ENCODE data around the gene RPTOR. TPM values are rescaled to one million over a fixed set of nuclear protein-coding genes. Genes with fewer than 3 reads are reported as not detected.

Gene RPTOR
- total and polyA plus RNA-seq, 4 experiments from 2014 or later: 2.4 to 51.8 (median 29.6) TPM

DNA sequence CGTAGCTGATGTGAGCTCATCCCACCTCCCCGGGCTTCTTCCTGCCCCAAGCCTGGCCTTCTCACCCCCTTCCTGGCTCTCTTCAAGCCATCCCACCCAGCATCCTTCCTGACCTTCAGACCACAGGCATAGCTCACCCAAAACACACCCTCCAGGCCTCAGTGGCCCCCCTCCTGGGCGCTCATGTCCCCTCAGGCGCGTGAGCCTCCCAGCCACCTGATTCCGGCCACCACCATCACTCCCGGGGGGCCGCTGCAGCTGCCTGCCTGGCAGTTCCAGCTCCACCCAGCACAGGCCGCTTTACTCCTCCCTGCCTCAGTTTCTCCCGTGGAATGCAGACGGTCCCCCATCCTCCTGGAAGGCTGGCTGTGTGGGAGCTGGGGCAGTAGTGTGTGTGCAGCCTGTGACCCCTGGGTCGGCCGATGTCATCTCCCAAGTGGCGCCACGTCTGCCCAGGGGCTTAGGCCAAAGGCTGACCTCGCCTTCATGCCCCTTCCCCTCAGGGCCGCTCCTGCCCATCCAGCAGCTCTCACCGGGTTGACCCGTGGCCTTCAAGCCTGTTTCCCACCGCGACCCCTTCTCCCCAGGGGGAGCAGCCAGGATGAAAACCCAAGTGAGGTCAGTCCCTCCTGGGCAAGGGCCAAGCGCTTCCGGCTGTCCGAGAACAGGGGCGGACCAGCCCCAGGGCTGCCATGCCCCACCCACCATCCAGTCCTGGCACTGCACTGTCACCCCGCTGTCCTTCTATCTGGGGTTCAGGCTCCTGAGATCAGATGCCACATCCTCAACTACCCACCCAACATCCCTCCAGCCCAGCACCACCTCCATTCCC lies 435.1 kb downstream of the RPTOR start:
- H3K27me3 ChIP-seq (ENCODE audit: insufficient read depth, low read length): no peaks in the 10 kb centered on the region
- no peaks in the 10 kb centered on the region for H3K9me3 ChIP-seq (ENCODE audit: control insufficient read depth in 1 of 2, low read length in 2 of 2)
- peaks cover 7% of the 10 kb centered on the region for H3K4me1 ChIP-seq (ENCODE audit: insufficient read depth, low read length)
- Mint-ChIP-seq H3K36me3 (no peaks in the 10 kb centered on the region), H3K27me3 (peaks cover 13% of the 10 kb centered on the region in 2 donors), H3K27ac (no peak overlapping the region), H3K4me3 (no peak overlapping the region), H3K4me1 (peaks cover 0 to 14% (median 7%) of the 10 kb centered on the region in 4 donors), H3K9me3 (peaks cover 0 to 2% (median 0%) of the 10 kb centered on the region in 8 donors)
- intact Hi-C loops (cut with micrococcal nuclease): loop anchor here (10.0 kb wide), 1 partner anchor 405 kb away; no protein-coding TSS in a partner anchor
- no peak overlapping the region for H3K27ac ChIP-seq (ENCODE audit: low read depth, low read length)
- POLR2A ChIA-PET (ENCODE audit: partially characterized antibody): no interaction called here
- no peak for DNase-seq
- CTCF ChIA-PET (ENCODE audit: partially characterized antibody): interaction anchor here (0.6 to 2.4 kb wide), 4 partner anchors 9 to 784 kb away, joined by 3 to 10 read pairs (median 3); no protein-coding TSS in a partner anchor
- no peaks in the 10 kb centered on the region for H3K36me3 ChIP-seq (ENCODE audit: insufficient read depth, low read length)
- H3K4me3 ChIP-seq (ENCODE audit: low read length in 2 of 2): no peak overlapping the region

DNA sequence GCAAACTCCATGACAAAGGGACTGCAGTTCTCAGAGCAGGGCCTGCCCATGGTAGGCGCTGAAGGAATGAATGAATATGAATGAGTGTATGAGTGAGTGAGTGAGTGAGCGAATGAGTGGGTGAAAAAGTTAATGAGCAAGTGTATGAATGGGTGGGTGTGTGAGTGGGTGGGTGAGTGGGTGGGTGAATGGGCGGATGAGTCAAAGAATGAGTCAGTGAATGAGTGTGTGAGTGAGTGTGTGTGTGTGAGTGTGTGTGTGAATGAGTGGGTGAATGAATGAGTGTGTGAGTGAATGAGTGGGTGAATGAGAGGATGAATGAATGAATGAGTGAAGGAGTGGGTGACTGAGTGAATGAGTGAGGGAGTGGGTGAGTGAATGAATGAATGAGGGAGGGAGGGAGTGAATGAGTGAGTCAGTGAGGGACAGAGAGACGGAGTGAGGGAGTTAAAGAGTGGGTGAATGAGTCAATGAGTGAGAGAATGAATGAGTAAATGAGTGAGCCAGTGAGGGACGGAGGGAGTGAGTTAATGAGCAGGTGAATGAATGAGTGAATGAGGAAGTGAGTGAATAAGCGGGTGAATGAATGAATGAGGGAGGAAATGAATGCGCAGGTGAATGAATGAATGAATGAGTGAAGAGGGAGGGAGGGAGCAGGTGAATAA lies 435.9 kb downstream of the RPTOR start:
- H3K4me1 ChIP-seq (ENCODE audit: insufficient read depth, low read length): peaks cover 7% of the 10 kb centered on the region
- intact Hi-C loops (cut with micrococcal nuclease): loop anchor here (1.0 to 10.0 kb wide), 2 partner anchors 406 to 553 kb away; no protein-coding TSS in a partner anchor
- Mint-ChIP-seq H3K27ac (peak overlapping the region in 1 of 7 donors; percentile 1), H3K36me3 (no peaks in the 10 kb centered on the region), H3K9me3 (peaks cover 0 to 2% (median 0%) of the 10 kb centered on the region in 8 donors), H3K27me3 (peaks cover 12 to 13% of the 10 kb centered on the region in 2 donors), H3K4me3 (peak overlapping the region in 4 of 8 donors; percentile 55 to 72 (median 68)), H3K4me1 (peaks cover 0 to 14% (median 7%) of the 10 kb centered on the region in 4 donors)
- no peak overlapping the region for H3K27ac ChIP-seq (ENCODE audit: low read depth, low read length)
- ChIA-PET POLR2A (ENCODE audit: partially characterized antibody) (interaction anchor here (0.7 kb wide), 1 partner anchor 553 kb away, joined by 4 read pairs; no protein-coding TSS in a partner anchor), CTCF (ENCODE audit: partially characterized antibody) (interaction anchor here (4.6 kb wide), 1 partner anchor 553 kb away, joined by 21 read pairs; no protein-coding TSS in a partner anchor)
- H3K27me3 ChIP-seq (ENCODE audit: insufficient read depth, low read length): no peaks in the 10 kb centered on the region
- DNase-seq: no peak
- no peaks in the 10 kb centered on the region for H3K9me3 ChIP-seq (ENCODE audit: control insufficient read depth in 1 of 2, low read length in 2 of 2)
- H3K36me3 ChIP-seq (ENCODE audit: insufficient read depth, low read length): no peaks in the 10 kb centered on the region
- H3K4me3 ChIP-seq (ENCODE audit: low read length in 2 of 2): no peak overlapping the region

DNA sequence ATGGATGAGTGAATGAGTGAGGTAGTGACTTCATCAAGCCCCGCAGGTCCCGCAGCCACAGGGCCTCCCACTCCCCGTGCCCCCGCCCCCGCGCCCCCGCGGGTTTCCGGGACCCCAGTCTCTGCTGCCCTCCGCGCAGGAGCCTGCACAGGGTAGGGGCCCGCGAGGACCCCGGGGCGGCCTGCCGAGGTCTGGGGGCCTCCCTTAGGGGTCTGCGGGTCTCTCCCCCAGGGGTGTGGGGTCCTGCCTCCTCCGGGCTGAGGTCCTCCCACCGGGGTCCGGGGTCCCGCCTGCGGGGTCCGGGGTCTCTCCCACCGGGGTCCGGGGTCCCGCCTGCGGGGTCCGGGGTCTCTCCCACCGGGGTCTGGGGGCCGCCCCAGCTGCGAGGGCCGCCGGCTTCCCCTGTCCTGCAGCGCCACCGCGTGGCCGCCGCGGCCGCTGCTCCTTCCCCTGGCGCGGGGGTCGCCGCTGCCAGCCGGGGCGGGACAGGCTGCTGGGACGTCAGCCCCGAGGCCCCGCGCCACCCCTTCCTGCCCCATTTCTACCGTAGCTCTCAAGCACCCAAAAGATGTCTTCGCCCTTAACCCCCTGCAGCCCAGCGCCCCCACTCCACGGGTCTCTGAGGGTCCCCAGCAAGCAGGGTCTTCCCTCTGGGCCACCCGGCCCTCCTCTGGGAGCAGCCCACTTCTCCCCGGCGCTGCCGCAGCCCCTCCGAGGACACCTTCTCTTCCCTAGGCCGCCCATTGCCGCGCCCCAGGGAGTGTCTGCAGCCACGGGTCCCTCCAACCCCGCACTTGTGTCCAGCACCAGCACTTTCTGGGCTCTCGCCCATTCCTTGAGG lies 436.6 kb downstream of the RPTOR start:
- no peak overlapping the region for H3K4me3 ChIP-seq (ENCODE audit: low read length in 2 of 2)
- POLR2A ChIA-PET (ENCODE audit: partially characterized antibody): interaction anchor here (0.7 kb wide), 1 partner anchor 554 kb away, joined by 4 read pairs; no protein-coding TSS in a partner anchor
- peak in 4 of 5 donors; percentile 30 to 47 (median 34) for DNase-seq

DNA sequence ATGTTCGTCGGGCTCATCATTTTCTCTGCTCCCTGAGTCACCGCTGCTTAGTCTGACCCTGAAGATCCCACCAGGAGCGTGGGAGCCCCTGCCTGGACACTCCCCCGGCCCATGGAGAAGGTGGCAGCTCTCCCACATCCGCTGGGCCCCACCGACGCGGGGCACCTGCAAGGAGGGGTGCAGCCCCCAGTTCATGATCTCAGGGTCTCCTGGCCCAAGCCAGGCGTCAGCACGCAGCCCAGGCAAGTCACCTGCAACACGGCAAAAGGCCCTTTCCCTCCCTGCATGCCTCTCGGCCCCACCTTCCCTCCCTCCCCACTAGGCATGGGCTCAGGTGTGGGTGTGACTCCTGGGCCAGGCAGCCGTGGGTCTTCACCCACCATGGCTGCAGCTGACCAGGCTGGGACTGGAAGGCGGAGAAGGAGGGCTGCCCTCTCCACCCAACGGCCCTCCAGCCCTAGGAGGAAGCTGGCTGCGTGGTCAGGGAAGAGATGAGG lies 437.3 kb downstream of the RPTOR start:
- CTCF ChIA-PET (ENCODE audit: partially characterized antibody): interaction anchor here (4.6 kb wide), 1 partner anchor 554 kb away, joined by 21 read pairs; no protein-coding TSS in a partner anchor
- Mint-ChIP-seq H3K27ac (peak overlapping the region in 1 of 7 donors; percentile 35), H3K9me3 (peaks cover 0 to 2% (median 0%) of the 10 kb centered on the region in 8 donors), H3K4me3 (peak overlapping the region in 1 of 8 donors; percentile 57), H3K27me3 (peaks cover 14% of the 10 kb centered on the region in 2 donors), H3K36me3 (no peaks in the 10 kb centered on the region), H3K4me1 (peaks cover 0 to 14% (median 7%) of the 10 kb centered on the region in 4 donors)
- POLR2A ChIA-PET (ENCODE audit: partially characterized antibody): no interaction called here
- Histone ChIP-seq H3K4me1 (ENCODE audit: insufficient read depth, low read length) (peaks cover 7% of the 10 kb centered on the region), H3K27me3 (ENCODE audit: insufficient read depth, low read length) (no peaks in the 10 kb centered on the region), H3K4me3 (ENCODE audit: low read length in 2 of 2) (no peak overlapping the region), H3K36me3 (ENCODE audit: insufficient read depth, low read length) (no peaks in the 10 kb centered on the region), H3K9me3 (ENCODE audit: control insufficient read depth in 1 of 2, low read length in 2 of 2) (no peaks in the 10 kb centered on the region), H3K27ac (ENCODE audit: low read depth, low read length) (no peak overlapping the region)
- intact Hi-C loops (cut with micrococcal nuclease): loop anchor here (1.0 to 10.0 kb wide), 2 partner anchors 407 to 555 kb away; no protein-coding TSS in a partner anchor
- no peak for DNase-seq

More for the DNA sequence above, 436.6 kb downstream of the RPTOR start:
- peaks cover 7% of the 10 kb centered on the region for H3K4me1 ChIP-seq (ENCODE audit: insufficient read depth, low read length)
- H3K9me3 ChIP-seq (ENCODE audit: control insufficient read depth in 1 of 2, low read length in 2 of 2): no peaks in the 10 kb centered on the region
- intact Hi-C loops (cut with micrococcal nuclease): loop anchor here (1.0 to 10.0 kb wide), 2 partner anchors 406 to 554 kb away; no protein-coding TSS in a partner anchor
- H3K27ac ChIP-seq (ENCODE audit: low read depth, low read length): no peak overlapping the region
- peak overlapping the region in 3 of 8 donors; percentile 65 to 72 (median 70) for H3K4me3 Mint-ChIP-seq
- H3K36me3 Mint-ChIP-seq: no peaks in the 10 kb centered on the region
- no peak overlapping the region for H3K27ac Mint-ChIP-seq
- H3K27me3 Mint-ChIP-seq: peaks cover 14% of the 10 kb centered on the region in 2 donors
- no peaks in the 10 kb centered on the region for H3K27me3 ChIP-seq (ENCODE audit: insufficient read depth, low read length)
- H3K36me3 ChIP-seq (ENCODE audit: insufficient read depth, low read length): no peaks in the 10 kb centered on the region
- CTCF ChIA-PET (ENCODE audit: partially characterized antibody): interaction anchor here (4.6 kb wide), 1 partner anchor 554 kb away, joined by 21 read pairs; no protein-coding TSS in a partner anchor
- peaks cover 0 to 2% (median 0%) of the 10 kb centered on the region in 8 donors for H3K9me3 Mint-ChIP-seq
- peaks cover 0 to 14% (median 7%) of the 10 kb centered on the region in 4 donors for H3K4me1 Mint-ChIP-seq

DNA sequence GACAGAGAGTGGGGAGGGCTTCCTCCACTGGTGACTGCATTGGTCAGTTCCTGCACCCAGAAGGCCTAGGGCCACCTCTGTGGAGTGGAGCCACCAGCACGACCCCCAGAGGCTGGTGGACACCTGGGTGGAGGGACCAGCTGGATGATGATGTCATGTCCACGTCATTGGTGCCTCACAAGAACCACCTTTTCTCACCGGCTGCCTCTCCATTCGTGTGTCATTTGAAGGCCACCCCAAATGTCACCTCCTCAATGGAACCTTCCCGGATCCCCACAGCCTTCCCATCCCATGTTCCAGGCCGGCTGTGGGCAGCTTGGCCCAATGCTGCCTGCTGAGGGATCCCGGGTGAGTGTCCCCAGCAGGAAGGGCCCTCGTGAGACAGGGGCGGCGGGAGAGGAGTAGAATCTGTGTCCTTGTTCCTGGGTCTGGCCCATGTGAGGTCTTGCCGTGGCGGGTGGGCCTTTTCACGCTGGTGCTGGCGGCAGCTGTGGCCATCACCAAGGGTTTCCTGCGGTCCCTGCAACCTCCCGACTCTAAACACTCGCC lies 437.9 kb downstream of the RPTOR start:
- H3K4me1 Mint-ChIP-seq: peaks cover 0 to 14% (median 7%) of the 10 kb centered on the region in 4 donors
- H3K4me1 ChIP-seq (ENCODE audit: insufficient read depth, low read length): peaks cover 7% of the 10 kb centered on the region
- H3K9me3 ChIP-seq (ENCODE audit: control insufficient read depth in 1 of 2, low read length in 2 of 2): no peaks in the 10 kb centered on the region
- no peak for DNase-seq
- CTCF ChIA-PET (ENCODE audit: partially characterized antibody): interaction anchor here (4.6 kb wide), 1 partner anchor 555 kb away, joined by 21 read pairs; no protein-coding TSS in a partner anchor
- H3K27me3 Mint-ChIP-seq: peaks cover 14% of the 10 kb centered on the region in 2 donors
- H3K36me3 ChIP-seq (ENCODE audit: insufficient read depth, low read length): no peaks in the 10 kb centered on the region
- H3K27ac ChIP-seq (ENCODE audit: low read depth, low read length): no peak overlapping the region
- H3K36me3 Mint-ChIP-seq: no peaks in the 10 kb centered on the region
- POLR2A ChIA-PET (ENCODE audit: partially characterized antibody): no interaction called here
- H3K4me3 Mint-ChIP-seq: no peak overlapping the region
- H3K9me3 Mint-ChIP-seq: peaks cover 0 to 2% (median 0%) of the 10 kb centered on the region in 8 donors
- intact Hi-C loops (cut with micrococcal nuclease): loop anchor here (10.0 kb wide), 1 partner anchor 408 kb away; no protein-coding TSS in a partner anchor
- H3K27me3 ChIP-seq (ENCODE audit: insufficient read depth, low read length): no peaks in the 10 kb centered on the region
- H3K4me3 ChIP-seq (ENCODE audit: low read length in 2 of 2): no peak overlapping the region
- peak overlapping the region in 1 of 7 donors; percentile 41 for H3K27ac Mint-ChIP-seq

DNA sequence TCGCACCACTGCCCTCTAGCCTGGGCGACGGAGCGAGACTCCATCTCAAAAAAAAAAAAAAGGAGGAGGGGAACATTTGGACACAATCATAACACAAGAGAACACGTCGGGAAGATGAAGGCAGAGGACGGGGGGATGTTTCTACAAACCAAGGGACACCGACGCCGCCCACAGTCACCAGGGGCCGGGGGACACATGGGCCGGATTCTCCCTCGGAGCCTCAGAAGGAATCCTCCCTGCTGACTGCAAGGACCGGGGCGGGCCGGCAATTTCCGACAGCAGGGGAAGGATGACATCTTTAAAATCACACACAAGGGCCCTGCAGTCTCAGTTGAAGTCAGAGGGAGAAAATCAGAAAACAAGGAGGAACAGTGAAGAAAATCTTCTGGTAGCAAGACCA lies 438.9 kb downstream of the RPTOR start:
- no peaks in the 10 kb centered on the region for H3K36me3 ChIP-seq (ENCODE audit: insufficient read depth, low read length)
- no peak overlapping the region for H3K27ac ChIP-seq (ENCODE audit: low read depth, low read length)
- no peak overlapping the region for H3K4me3 ChIP-seq (ENCODE audit: low read length in 2 of 2)
- Mint-ChIP-seq H3K9me3 (peaks cover 0 to 2% (median 0%) of the 10 kb centered on the region in 8 donors), H3K27ac (no peak overlapping the region), H3K27me3 (peaks cover 14% of the 10 kb centered on the region in 2 donors), H3K4me3 (peak overlapping the region in 1 of 8 donors; percentile 10), H3K4me1 (peaks cover 0 to 14% (median 7%) of the 10 kb centered on the region in 4 donors), H3K36me3 (no peaks in the 10 kb centered on the region)
- POLR2A ChIA-PET (ENCODE audit: partially characterized antibody): no interaction called here
- no peaks in the 10 kb centered on the region for H3K9me3 ChIP-seq (ENCODE audit: control insufficient read depth in 1 of 2, low read length in 2 of 2)
- intact Hi-C loops (cut with micrococcal nuclease): loop anchor here (10.0 kb wide), 1 partner anchor 409 kb away; no protein-coding TSS in a partner anchor
- no peaks in the 10 kb centered on the region for H3K27me3 ChIP-seq (ENCODE audit: insufficient read depth, low read length)
- H3K4me1 ChIP-seq (ENCODE audit: insufficient read depth, low read length): peaks cover 7% of the 10 kb centered on the region
- DNase-seq: no peak
- CTCF ChIA-PET (ENCODE audit: partially characterized antibody): interaction anchor here (4.6 kb wide), 1 partner anchor 556 kb away, joined by 21 read pairs; no protein-coding TSS in a partner anchor

Measured in CD4-positive, alpha-beta memory T cell (primary cell).